Activated CD4-positive, alpha-beta T cell treated with anti-CD3 and anti-CD28 coated beads, Interleukin-2, amount 50 U/mL, for 24 hours (primary cell): Measurements from ENCODE around the gene CYP4A22.
"Not testable (repeated sequence)": the region's sequence is repeated elsewhere in the genome, so short reads cannot be mapped to it uniquely, and the experiment has no call there.

Experiments
- DNase-seq, 2 donors: peaks; one replicate each; pipeline ENCODE4 v3.0.0-alpha.2; 2020; ENCODE audit warnings: low read depth in 1 of 2, low spot score in 1 of 2

CYP4A22 gene

GRCh38 chr1:47137198-47137597 lies at the start of gene CYP4A22:
Gene CYP4A22, plus strand, starts transcription at chr1:47137441. Its CDS starts 45 bp downstream, at chr1:47137486.
- DNase-seq = no peak

- DNase-seq = peak in 1 of 2 donors; percentile 7
Observed at GRCh38 chr1:47089356-47089755, 47.9 kb upstream of the CYP4A22 start.

- not testable (repeated sequence) for DNase-seq
Observed at GRCh38 chr1:47091476-47091875, 45.8 kb upstream of the CYP4A22 start.

GRCh38 chr1:47104816-47105215 lies 32.4 kb upstream of the CYP4A22 start:
- DNase-seq = no peak

- DNase-seq = no peak
Observed at GRCh38 chr1:47106792-47107191, 30.4 kb upstream of the CYP4A22 start.

GRCh38 chr1:47107851-47108574 lies 29.2 kb upstream of the CYP4A22 start:
- DNase-seq = not testable (repeated sequence)

- DNase-seq = not testable (repeated sequence)
Observed at GRCh38 chr1:47109482-47109881, 27.8 kb upstream of the CYP4A22 start.

- no peak for DNase-seq
Observed at GRCh38 chr1:47113178-47113577, 24.1 kb upstream of the CYP4A22 start.

- not testable (repeated sequence) for DNase-seq
Observed at GRCh38 chr1:47121039-47121438, 16.2 kb upstream of the CYP4A22 start.

- not testable (repeated sequence) for DNase-seq
Observed at GRCh38 chr1:47124834-47125233, 12.4 kb upstream of the CYP4A22 start.

- not testable (repeated sequence) for DNase-seq
Observed at GRCh38 chr1:47126997-47127396, 10.2 kb upstream of the CYP4A22 start.

GRCh38 chr1:47128221-47128620 lies 9.0 kb upstream of the CYP4A22 start:
- DNase-seq = no peak

GRCh38 chr1:47128854-47129253 lies 8.4 kb upstream of the CYP4A22 start:
- not testable (repeated sequence) for DNase-seq

- not testable (repeated sequence) for DNase-seq
Observed at GRCh38 chr1:47129489-47130230, 7.6 kb upstream of the CYP4A22 start.

- not testable (repeated sequence) for DNase-seq
Observed at GRCh38 chr1:47132665-47133064, 4.6 kb upstream of the CYP4A22 start.

GRCh38 chr1:47137925-47138615 lies 829 bp downstream of the CYP4A22 start:
- DNase-seq = no peak

GRCh38 chr1:47140358-47140757 lies 3.1 kb downstream of the CYP4A22 start:
- not testable (repeated sequence) for DNase-seq

GRCh38 chr1:47143654-47144053 lies 6.4 kb downstream of the CYP4A22 start:
- DNase-seq = not testable (repeated sequence)

GRCh38 chr1:47146495-47146894 lies 9.3 kb downstream of the CYP4A22 start:
- not testable (repeated sequence) for DNase-seq

- DNase-seq = no peak
Observed at GRCh38 chr1:47147047-47147785, 10.0 kb downstream of the CYP4A22 start.

GRCh38 chr1:47149162-47149561 lies 11.9 kb downstream of the CYP4A22 start:
- not testable (repeated sequence) for DNase-seq
